GM12872 (cell line): Measurements from ENCODE around the gene KLF16.

Source experiments
- CTCF ChIP-seq: IDR thresholded peaks from 3 replicates; pipeline ENCODE4 v1.5.1; 2011; ENCODE audit warnings: low read depth, mild to moderate bottlenecking, low read length, moderate library complexity; ENCODE audit not compliant: insufficient read depth

KLF16 gene

GRCh38 chr19:1883784-1884183, 20.4 kb upstream of the KLF16 start:
- no peak for TF ChIP-seq CTCF

- no peak for TF ChIP-seq CTCF
These were observed 19.7 kb upstream of the KLF16 start for GRCh38 chr19:1882786-1883692.

GRCh38 chr19:1882089-1882785, 18.9 kb upstream of the KLF16 start:
- no peak for TF ChIP-seq CTCF

- TF ChIP-seq CTCF = no peak
These were observed 17.4 kb upstream of the KLF16 start for GRCh38 chr19:1880611-1881392.

- 0 out of 3 replicates have a peak, but pooled peaks have one; percentile 12 for TF ChIP-seq CTCF
These were observed 13.3 kb upstream of the KLF16 start for GRCh38 chr19:1876496-1877279.

- TF ChIP-seq CTCF = no peak
These were observed 12.5 kb upstream of the KLF16 start for GRCh38 chr19:1875646-1876495.
